AG04449 (cell line): ENCODE data around the gene ANKUB1.

Experiments
- CTCF ChIA-PET: fragments of 350-600 bp; formaldehyde crosslinking; extraction: SDS; loops from one replicate; lab custom pipeline; 2021; ENCODE audit warnings: antibody characterized with exemption; lab: Yijun Ruan, JAX
- POLR2A ChIA-PET: fragments of 400-600, 350-600 bp; formaldehyde crosslinking; extraction: SDS; loops from one replicate; lab custom pipeline; 2020; ENCODE audit warnings: antibody characterized with exemption, inconsistent platforms; lab: Yijun Ruan, JAX
- DNase-seq: peaks from one replicate; pipeline ENCODE4 v3.0.0-alpha.2; 2010; ENCODE audit warnings: low read depth, low spot score
- H3K4me3 ChIP-seq: 2 replicates; pipeline ENCODE4 v1.5.1; 2011; ENCODE audit warnings: low read depth, mild to moderate bottlenecking, control low read depth, low read length
- CTCF ChIP-seq: IDR thresholded peaks from one replicate; pipeline ENCODE4 v1.5.1; 2011; ENCODE audit warnings: mild to moderate bottlenecking, moderate library complexity, low read length, control low read depth, inconsistent platforms; ENCODE audit not compliant: insufficient read depth; ENCODE audit errors: missing control alignments

ANKUB1 gene

DNA sequence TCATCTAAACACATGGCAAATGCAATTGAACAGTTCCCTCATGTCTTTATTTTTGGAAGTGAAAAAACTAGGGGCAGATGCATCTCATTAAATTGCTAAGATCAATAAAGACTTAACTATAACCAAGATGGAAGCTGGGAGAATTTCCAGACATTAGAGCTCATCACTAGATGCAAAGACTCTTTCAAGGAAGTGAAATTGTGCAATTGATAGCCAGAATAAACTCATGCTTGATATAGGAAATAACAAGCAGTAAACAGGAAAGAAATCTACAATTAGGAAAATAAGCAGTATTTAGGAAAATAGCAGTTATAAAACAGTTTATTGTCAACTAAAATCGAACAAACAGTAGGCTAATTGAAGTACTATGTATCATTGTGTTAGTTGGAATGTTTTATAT, 8.8 kb upstream of the ANKUB1 start:
- ChIA-PET POLR2A (no interaction called here), CTCF (interaction anchor here (0.7 to 3.3 kb wide), 9 partner anchors 7 to 307 kb away, joined by 3 to 40 read pairs (median 5); partner anchors contain the start of gene RNF13)
- no peak overlapping the region for H3K4me3 ChIP-seq
- DNase-seq: no peak
- no peak for TF ChIP-seq CTCF

DNA sequence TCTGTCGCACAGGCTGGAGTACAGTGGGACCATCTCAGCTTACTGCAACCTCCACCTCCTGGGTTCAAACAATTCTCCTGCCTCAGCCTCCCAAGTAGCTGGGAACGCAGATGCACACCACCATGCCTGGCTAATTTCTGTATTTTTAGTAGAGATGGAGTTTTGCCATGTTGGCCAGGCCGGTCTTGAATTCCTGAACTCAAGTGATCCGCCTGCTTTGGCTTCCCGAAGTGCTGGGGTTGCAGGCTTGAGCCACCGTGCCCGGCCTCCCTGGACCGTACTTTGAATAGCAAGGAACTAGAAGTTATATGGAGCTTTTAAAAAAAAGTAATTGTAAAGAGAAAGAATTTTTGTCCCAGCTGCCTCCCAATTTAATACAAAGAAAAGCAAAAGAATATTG, 8.3 kb upstream of the ANKUB1 start:
- CTCF ChIA-PET: interaction anchor here (0.7 to 3.3 kb wide), 7 partner anchors 8 to 288 kb away, joined by 3 to 40 read pairs (median 5); partner anchors contain the start of gene RNF13
- POLR2A ChIA-PET: no interaction called here
- TF ChIP-seq CTCF: no peak
- H3K4me3 ChIP-seq: no peak overlapping the region
- no peak for DNase-seq

DNA sequence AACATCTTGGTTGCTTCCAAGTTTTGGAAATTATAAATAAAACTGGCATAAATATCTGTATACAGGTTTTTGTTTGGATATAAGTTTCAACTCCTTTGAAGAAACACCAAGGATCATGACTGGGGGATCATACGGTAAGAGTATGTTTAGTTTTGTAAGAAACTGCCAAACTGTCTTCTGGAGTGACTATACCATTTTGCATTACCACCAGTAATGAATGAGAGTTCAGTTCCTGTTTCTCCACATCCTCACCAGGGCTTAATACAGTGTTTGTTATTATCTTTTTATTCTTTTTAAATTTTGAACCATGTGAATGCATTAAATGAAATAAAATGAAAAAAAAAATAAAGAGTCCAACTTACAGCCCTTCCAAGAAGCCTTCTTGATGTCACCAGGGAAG, 3.7 kb upstream of the ANKUB1 start:
- DNase-seq: no peak
- no peak for TF ChIP-seq CTCF
- H3K4me3 ChIP-seq: no peak overlapping the region
- ChIA-PET CTCF (interaction anchor here (2.4 kb wide), 1 partner anchor 13 kb away, joined by 27 read pairs; no protein-coding TSS in a partner anchor), POLR2A (no interaction called here)

GRCh38 chr3:149790698-149791097, 1.7 kb downstream of the ANKUB1 start:
- no peak overlapping the region for H3K4me3 ChIP-seq
- no peak for DNase-seq
- ChIA-PET CTCF (interaction anchor here (0.6 to 2.2 kb wide), 6 partner anchors 15 to 323 kb away, joined by 3 to 12 read pairs (median 4); no protein-coding TSS in a partner anchor), POLR2A (no interaction called here)
- no peak for TF ChIP-seq CTCF

DNA sequence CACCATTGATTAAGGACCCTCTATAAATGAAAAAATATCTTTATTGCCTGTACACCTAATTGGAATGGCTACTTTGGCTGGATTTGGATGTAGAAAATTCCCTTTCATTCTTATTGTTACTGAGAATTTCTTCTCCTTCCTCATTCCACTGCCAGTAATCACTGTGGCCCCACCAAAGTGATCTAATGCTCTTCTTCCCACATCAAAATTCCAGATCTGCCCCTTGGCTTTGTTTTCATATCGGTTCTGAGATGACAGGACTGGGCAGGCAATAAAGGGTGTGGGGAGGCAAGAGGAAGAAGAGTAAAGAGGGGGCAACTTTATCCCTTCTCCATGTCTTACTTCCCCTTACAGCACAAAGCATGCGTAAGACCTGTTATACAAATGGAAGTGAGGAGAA, 2.1 kb downstream of the ANKUB1 start:
- no peak for TF ChIP-seq CTCF
- ChIA-PET POLR2A (no interaction called here), CTCF (interaction anchor here (1.5 to 2.2 kb wide), 3 partner anchors 18 to 20 kb away, joined by 3 to 12 read pairs (median 7); no protein-coding TSS in a partner anchor)
- no peak for DNase-seq
- H3K4me3 ChIP-seq: no peak overlapping the region

- CTCF ChIA-PET: interaction anchor here (2.6 to 3.2 kb wide), 3 partner anchors 13 to 24 kb away, joined by 14 to 63 read pairs (median 14); no protein-coding TSS in a partner anchor
- no peak for TF ChIP-seq CTCF
- no peak for DNase-seq
- POLR2A ChIA-PET: no interaction called here
- H3K4me3 ChIP-seq: no peak overlapping the region
Measured at GRCh38 chr3:149784064-149784704, 8.2 kb downstream of the ANKUB1 start.
